GM19328 (cell line): ENCODE results near the gene C1QBP.
"Not testable (repeated sequence)": the region's sequence is repeated elsewhere in the genome, so short reads cannot be mapped to it uniquely, and the experiment has no call there.

ENCODE experiments used
- ATAC-seq: cut with Tn5 transposase; IDR thresholded peaks from one replicate; pipeline ENCODE4 v1.9.1; 2021; ENCODE audit warnings: mild to moderate bottlenecking, moderate library complexity; ENCODE audit not compliant: unreplicated experiment

C1QBP gene

DNA sequence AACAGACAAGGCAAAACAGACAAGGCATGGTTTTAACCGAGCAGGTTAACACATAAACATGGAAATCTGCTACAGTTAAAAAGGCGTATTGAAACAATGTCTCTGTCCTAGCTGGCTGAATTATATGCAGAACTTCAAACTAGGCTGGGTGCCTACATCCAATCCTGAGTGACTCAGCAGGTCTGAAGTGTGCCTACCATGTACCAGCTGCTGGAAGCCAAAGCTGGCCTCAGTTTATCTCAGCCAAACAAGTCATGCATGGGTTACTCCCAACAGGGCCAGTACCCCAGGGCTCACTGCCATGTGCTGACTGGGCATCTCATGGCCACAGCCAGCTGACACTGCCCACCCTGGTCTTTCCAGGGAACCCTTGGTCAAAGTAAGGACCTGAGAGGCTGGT is 4.0 kb downstream of the C1QBP start:
- ATAC-seq, result no peak

DNA sequence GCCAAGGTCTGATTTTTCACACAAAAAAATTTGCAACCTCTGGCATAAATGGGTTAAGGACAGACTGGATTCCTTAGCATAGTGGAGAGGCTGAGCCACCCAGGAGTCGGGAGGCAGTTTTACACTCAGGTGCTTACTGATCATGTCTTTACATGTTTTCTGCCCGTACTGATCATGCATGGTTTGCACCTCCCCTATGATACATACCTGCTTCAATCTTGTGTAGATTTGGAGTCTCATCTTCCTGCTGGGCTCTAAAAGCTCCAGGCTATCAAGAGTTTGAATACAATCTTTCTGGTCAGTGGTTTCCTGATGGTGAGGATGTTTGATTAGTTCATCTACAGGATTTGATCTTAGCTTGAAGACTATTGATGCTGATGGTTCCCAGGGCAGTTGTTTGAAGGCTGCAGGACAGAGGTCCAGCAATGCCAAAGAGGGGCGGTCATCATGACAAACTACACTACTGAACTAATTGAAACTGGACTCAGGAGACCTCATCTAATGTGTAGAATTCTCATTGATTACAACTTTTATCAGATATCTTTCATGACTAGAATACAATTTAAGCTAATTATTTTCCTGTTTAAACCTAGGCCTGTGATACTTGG is 6.9 kb downstream of the C1QBP start:
- no peak for ATAC-seq

DNA sequence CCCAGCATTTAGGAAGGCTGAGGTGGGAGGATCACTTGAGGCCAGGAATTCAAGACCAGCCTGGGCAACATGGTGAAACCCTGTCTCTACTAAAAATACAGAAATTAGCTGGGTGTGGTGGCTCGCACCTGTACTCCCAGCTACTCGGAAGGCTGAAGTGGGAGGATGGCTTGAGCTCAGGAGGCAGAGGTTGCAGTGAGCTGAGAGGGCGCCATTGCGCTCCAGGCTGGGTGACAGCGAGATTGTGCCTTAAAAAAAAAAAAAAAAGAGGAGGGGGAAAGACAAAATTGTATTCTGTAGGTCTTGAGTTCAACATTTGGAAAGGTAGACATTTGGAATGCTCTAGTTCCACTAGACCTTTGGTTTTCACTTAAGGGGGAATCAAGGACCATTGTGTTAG is 7.7 kb downstream of the C1QBP start:
- ATAC-seq, result not testable (repeated sequence)

GRCh38 chr17:5430413-5430999 is 8.4 kb downstream of the C1QBP start:
- ATAC-seq, result no peak

GRCh38 chr17:5429191-5429887 is 9.6 kb downstream of the C1QBP start:
- ATAC-seq, result no peak

GRCh38 chr17:5425826-5426225 is 13.1 kb downstream of the C1QBP start:
- no peak for ATAC-seq

DNA sequence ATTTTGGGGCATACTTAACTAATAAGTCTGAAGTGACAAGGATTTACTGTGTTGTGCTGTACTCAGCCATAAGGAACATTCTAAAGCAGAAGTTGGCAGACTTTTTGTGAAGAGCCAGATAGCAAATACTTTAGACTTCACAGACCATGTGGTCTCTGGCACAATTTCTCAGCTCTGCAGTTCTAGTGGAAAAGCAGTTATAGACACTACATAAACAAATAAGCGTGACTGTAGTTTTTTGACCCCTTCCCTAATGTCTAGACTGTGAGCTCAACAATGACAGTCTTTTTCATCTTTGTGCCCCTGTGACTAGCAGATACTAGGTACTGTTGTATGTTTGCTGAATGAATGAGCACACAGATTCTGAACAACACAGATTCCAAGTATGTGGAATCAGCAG is 14.0 kb downstream of the C1QBP start:
- ATAC-seq, result no peak

GRCh38 chr17:5422505-5422904 is 16.4 kb downstream of the C1QBP start:
- ATAC-seq, result no peak

DNA sequence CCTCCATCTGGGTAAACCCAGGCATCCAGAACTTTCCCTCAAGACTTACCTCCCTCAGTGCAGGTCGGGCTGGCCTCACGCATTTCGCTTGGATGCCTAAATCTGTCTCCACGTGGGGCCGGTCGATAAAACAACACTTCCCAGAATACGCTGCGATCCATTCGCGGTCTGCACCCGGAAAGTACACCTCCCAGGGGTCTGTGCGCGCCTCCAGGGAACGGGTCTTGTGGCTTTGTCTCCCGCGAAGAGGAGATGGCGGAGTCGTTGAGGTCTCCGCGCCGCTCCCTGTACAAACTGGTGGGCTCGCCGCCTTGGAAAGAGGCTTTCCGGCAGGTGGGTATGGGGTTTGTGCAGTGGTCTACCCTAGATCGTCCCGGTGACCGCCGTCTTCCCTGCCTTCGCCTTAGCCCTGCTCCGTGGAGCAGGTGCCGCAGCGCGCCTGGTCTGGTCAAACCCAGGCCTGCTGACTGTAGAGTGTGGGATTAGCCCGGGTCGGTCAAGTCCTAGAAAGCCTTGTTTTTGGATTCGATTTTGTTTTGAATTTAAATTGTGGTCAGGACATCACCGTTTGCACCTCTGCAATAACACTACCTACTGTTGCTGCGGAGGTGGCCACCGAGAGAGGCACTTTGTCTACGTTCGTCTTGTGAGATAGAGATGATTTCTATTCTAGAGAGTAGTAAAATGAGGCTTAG is 18.8 kb downstream of the C1QBP start, which contains the start of gene RPAIN:
RPAIN (plus strand) TSS at position 224 of the 695 bp plus-strand sequence; CDS start at position 253, 29 bp downstream.
- peak; percentile 51 for ATAC-seq

GRCh38 chr17:5419356-5419958 is 19.5 kb downstream of the C1QBP start, which contains the start of gene NUP88:
NUP88 (minus strand) TSS chr17:5419662; CDS start chr17:5419650, 12 bp downstream.
- peak; percentile 84 for ATAC-seq

- peak; percentile 19 for ATAC-seq
Observed at GRCh38 chr17:5418858-5419355, 20.0 kb downstream of the C1QBP start.

GRCh38 chr17:5416901-5417300 is 22.1 kb downstream of the C1QBP start:
- no peak for ATAC-seq

- ATAC-seq, result no peak
Observed at GRCh38 chr17:5413682-5414081, 25.3 kb downstream of the C1QBP start.

DNA sequence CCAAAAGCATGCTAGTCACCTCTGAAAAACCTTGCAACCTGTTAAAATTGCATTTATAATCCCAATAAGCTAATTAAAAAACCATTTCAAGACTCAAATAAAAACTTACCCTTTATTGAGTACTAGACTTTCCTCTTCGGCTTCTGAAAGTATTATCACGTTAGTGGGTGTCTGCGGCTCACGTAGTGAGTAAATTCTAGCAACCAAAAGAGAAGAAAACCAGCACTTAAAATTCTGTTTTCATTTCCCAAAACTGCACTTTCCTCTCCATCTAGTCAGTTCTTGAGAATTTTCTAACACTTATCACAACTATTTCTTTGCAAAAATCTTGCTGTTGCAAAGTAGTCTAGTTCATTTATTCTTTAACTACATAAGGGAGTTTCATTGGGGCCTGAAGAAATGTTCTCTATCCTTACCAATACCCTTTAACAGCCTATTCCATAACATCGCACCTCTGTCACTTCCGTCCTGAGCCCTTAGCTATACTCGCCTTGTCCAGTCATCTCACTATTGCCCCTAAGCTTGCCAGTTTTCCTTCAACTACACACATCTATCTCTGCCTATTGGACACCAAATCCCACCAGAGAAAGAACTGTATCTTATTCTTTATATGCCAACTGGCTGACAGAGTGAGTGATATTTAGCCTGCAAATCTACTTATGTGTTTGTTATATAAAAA is 28.2 kb downstream of the C1QBP start:
- no peak for ATAC-seq

GRCh38 chr17:5408186-5408585 is 30.8 kb downstream of the C1QBP start:
- ATAC-seq, result no peak

DNA sequence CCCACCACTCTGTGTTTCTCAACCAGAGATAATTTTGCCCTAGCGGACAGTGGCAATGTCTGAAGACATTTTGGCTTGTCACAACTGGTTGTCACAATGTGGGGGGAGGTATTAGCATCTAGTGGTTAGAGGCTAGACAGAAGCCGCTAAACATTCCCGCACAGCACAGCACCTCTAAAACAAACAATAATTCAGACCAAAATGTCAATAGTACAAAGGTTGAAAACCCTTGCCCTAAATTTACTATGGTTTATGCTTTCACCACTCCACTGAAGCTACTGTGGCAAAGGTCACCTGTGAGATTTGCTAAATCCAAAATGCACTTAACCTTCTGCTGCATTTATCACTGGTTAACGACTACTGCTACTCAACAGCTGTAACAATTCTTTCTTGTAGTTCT is 33.6 kb downstream of the C1QBP start:
- ATAC-seq, result no peak

DNA sequence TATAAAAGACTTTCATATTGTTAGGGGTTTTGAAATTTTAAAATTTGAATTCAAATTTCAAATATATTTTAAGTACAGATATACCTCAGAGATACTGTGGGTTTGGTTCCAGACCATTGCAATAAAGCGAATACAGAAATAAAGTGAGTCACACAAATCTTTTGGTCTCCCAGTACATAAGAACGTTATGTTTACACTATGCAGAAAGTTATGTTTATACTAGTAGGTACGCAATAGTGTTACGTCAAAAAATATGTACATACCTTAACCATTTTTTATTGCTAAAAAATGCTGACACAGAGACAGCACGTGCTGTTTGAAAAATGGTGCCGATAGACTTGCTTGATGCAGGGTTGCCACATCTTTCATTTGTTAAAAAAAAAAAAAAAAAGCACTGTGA is 39.2 kb downstream of the C1QBP start:
- no peak for ATAC-seq

DNA sequence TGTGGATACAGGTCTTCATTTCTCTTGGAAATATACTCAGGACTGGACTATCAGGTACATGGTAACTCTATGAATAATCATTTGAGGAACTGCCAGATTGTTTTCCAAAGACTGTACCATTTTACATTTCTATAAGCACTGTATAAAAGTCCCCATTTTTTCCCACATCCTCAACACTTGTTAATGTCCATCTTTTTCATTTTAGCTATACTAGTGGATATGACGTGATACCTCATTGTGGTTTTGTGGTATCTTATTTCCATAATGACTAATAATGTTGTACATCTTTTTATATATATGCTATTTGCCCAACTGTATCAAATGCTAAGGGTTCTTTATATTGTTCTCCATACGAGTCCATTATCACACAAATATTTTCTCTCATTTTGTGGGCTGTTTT is 42.3 kb downstream of the C1QBP start:
- no peak for ATAC-seq

- no peak for ATAC-seq
Observed at GRCh38 chr17:5391678-5392077, 47.3 kb downstream of the C1QBP start.
